ENCODE results near the gene IL1F10.

IL1F10 gene

DNA sequence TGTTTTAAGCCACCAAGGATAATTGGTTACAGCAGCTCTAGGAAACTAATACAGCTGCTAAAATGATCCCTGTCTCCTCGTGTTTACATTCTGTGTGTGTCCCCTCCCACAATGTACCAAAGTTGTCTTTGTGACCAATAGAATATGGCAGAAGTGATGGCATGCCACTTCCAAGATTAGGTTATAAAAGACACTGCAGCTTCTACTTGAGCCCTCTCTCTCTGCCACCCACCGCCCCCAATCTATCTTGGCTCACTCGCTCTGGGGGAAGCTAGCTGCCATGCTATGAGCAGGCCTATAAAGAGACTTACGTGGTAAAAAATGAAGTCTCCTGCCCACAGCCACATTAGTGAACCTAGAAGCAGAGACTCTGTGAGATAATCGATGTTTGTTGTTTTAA lies 3.5 kb upstream of the IL1F10 start:
- TF ChIP-seq GATA2 (IDR thresholded peaks at IDR 0.05; ENCODE audit: low read depth, low read length) (no peak), GATA3 (IDR thresholded peaks at IDR 0.05; ENCODE audit: low read depth, low read length) (no peak)

DNA sequence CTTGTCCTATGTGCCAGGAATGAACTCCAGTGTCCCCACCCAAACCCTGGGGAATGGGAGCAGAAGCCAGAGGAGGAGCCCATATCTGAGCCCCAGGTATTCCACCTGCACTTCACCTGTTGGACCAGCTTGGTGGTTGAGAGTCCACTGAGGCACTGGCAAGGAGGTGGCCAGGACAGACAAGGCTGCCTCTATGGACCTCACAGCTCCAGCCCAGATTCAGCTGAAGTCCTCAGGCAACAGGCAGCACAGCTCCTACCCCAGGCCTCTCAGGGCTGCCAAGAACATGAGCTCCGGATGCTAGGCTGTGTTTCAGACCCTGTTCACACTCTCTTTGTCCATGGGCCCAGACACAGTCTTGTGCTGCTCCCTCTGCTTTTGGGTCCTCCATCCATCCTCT lies 2.9 kb upstream of the IL1F10 start:
- TF ChIP-seq GATA3 (IDR thresholded peaks at IDR 0.05; ENCODE audit: low read depth, low read length) = no peak
- TF ChIP-seq GATA2 (IDR thresholded peaks at IDR 0.05; ENCODE audit: low read depth, low read length) = no peak

DNA sequence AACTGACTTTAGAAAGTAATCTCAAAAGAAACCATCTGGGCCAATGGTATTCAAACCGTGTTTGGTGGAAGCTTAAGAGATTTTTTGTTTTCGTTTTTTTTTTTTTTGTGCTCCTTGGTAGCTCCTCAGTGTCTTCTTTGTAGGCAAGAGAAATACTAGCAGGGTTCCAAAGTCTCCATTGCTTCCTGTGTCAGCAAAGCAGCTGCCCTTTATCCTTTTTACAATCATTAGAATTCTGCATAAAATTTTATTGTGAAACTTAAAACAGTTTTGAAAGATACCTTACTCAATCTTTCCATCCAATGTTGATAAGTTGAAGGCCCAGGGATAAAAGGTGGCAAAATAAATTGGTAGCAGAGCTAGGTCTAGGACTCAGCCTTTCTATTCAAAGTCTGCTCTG lies 479 bp downstream of the IL1F10 start:
- no peak for TF ChIP-seq GATA2 (IDR thresholded peaks at IDR 0.05; ENCODE audit: low read depth, low read length)
- no peak for TF ChIP-seq GATA3 (IDR thresholded peaks at IDR 0.05; ENCODE audit: low read depth, low read length)

DNA sequence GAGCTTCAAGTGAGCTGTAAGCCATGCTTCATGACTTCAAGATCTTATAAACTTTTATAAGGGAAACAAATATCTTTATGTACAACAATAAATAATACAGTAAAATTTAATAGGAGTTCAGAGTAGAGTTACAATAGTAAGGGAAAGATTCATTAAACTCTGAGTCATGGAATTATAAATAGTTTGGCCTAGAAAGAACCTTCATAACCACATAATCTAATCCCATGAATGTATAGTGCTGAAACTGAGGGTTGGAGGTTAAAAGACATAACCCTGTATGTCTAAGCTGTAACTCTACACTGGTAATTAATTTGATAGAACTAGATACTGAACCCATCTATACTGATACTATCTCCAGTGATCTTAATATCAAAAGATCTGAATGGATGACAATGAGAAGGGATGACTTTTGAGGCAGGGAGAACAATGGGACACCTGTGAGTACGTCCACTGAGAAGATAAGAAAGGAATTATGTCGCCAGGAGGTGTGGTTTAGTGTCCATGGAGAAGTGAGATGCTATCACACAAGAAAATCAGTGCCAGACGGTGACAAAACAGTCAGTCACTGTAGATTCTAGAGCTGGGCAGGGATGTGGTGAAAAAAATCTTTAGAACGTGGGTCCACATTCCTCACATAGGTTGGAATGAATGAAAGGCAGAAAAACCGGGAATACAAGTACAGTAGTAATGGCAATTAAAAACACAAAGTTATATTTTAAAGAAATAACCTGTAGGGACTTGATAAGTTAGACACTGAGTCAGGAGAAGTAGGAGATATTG lies 1.1 kb downstream of the IL1F10 start:
- TF ChIP-seq GATA3 (IDR thresholded peaks at IDR 0.05; ENCODE audit: low read depth, low read length) (no peak), GATA2 (IDR thresholded peaks at IDR 0.05; ENCODE audit: low read depth, low read length) (no peak)

DNA sequence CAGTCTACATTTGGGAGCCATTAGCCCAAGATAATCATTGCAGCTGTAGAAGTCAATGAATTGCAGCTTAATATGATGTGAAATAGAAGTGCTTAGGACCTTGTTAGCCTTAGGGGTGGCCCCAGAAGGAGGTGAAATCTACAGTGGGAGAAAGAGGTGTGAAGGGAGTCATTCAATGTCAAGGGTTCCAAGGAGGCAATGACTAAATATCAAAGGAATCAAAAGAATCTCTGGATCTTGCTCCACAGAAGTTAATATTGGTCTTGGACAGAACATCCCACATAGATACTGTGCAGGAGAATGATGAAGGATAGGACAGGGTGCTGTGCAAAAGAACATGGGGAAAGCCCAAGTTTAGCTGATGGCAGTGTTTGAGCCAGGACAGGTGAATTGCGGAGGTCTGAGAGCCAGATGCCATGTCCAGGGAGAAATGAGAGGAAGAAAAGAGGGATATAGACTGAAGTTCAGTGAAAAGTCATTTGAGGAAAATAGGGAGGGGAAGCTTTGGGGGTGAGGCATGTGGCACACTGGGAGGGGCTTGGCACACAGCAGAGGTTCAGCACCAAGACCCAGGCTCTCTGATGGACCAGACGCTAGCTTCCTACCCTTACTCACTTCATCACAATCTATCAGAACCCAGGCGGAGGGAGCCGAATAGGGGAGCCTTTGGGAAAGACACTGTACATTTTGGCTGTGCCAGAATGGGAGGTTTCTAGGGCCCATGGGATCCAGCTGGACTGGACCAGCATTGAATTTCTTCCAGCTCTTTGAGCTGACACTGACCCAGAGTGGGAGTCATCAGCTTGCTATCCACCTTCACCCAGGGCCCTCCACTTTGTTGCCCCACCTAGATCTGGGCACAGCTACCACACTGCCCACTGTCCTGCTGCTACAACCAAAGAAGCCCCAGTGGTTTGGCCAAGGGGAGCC lies 2.2 kb downstream of the IL1F10 start:
- TF ChIP-seq GATA2 (IDR thresholded peaks at IDR 0.05; ENCODE audit: low read depth, low read length) (no peak), GATA3 (IDR thresholded peaks at IDR 0.05; ENCODE audit: low read depth, low read length) (no peak)

DNA sequence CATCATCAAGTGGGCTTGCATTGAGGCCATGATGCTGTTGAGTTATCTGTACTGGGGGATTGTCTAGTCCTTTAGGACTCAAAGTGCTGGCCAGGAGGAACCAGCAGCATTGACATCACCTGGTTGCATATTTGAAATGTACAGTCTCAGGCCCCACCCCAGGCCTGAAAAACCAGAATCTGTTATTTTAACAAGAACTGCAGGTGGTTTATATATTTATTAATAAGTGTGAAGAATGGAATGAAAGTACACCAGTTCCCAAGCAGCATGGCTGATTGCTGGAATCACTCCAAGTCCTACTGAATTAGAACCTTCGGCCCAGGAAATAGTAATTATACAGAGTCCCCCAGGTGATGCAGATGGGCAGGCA lies 2.8 kb downstream of the IL1F10 start:
- TF ChIP-seq GATA3 (IDR thresholded peaks at IDR 0.05; ENCODE audit: low read depth, low read length) (no peak), GATA2 (IDR thresholded peaks at IDR 0.05; ENCODE audit: low read depth, low read length) (no peak)

DNA sequence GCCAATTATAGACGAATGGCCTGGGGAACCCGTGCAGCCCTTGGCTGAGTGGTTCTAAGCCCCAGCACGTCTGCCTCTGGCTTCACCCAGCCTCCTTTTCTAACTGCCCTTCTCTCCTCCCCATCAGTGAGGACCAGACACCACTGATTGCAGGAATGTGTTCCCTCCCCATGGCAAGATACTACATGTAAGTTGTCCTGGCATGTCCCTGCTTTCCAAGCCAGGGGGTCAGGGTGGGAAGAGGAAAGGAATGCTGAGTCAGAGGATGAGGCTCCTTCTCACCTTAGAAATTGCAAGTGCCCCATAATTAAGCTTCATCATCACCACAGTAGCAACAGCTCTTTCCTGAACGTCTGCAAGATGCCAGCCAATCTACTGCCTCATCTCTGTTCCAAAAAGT lies 4.8 kb downstream of the IL1F10 start:
- TF ChIP-seq GATA2 (IDR thresholded peaks at IDR 0.05; ENCODE audit: low read depth, low read length) (no peak), GATA3 (IDR thresholded peaks at IDR 0.05; ENCODE audit: low read depth, low read length) (no peak)

DNA sequence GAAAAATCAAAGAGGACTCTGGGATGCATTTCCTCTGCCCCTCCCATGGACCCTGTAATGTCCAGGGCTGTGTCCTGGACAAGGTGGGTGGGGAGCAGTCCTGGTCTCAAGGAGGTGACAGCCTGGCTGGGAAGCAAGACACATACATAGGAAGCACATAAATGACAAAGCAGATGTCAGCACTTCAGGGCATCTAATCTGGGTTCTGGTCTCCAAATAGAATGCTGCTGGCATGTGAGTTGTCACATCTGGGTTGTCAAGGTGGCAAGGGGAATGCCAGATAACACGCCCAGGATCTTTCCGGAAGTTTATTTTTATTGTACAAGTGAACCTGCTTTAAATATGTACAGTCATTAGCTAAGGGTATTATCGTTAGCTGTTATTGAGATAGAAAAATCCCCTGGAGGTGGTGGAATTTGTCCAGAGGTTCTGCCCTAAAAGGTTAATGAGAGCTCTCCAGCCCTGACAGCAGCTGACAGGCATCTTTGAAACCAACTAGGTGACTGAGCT lies 5.6 kb downstream of the IL1F10 start:
- TF ChIP-seq GATA3 (IDR thresholded peaks at IDR 0.05; ENCODE audit: low read depth, low read length) = no peak
- no peak for TF ChIP-seq GATA2 (IDR thresholded peaks at IDR 0.05; ENCODE audit: low read depth, low read length)

DNA sequence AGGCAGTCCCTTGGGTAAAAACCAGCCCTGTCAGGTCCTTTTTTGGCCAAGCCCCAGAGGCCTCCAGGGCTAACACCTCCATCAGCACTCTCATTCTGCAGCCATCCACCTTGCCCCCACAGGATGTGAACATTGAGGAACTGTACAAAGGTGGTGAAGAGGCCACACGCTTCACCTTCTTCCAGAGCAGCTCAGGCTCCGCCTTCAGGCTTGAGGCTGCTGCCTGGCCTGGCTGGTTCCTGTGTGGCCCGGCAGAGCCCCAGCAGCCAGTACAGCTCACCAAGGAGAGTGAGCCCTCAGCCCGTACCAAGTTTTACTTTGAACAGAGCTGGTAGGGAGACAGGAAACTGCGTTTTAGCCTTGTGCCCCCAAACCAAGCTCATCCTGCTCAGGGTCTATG lies 7.3 kb downstream of the IL1F10 start:
- TF ChIP-seq GATA3 (IDR thresholded peaks at IDR 0.05; ENCODE audit: low read depth, low read length) (no peak), GATA2 (IDR thresholded peaks at IDR 0.05; ENCODE audit: low read depth, low read length) (no peak)

DNA sequence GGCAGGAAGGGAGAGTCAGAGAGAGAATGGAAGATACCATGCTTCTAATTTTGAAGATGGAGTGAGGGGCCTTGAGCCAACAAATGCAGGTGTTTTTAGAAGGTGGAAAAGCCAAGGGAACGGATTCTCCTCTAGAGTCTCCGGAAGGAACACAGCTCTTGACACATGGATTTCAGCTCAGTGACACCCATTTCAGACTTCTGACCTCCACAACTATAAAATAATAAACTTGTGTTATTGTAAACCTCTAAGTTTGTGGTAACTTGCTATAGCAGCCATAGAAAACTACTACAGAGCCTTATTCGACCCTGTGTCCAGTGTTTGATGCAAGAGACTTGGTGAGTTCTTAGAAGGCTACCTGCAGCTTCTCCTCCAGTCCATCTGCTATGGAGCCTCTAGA lies 7.8 kb downstream of the IL1F10 start:
- no peak for TF ChIP-seq GATA2 (IDR thresholded peaks at IDR 0.05; ENCODE audit: low read depth, low read length)
- no peak for TF ChIP-seq GATA3 (IDR thresholded peaks at IDR 0.05; ENCODE audit: low read depth, low read length)

DNA sequence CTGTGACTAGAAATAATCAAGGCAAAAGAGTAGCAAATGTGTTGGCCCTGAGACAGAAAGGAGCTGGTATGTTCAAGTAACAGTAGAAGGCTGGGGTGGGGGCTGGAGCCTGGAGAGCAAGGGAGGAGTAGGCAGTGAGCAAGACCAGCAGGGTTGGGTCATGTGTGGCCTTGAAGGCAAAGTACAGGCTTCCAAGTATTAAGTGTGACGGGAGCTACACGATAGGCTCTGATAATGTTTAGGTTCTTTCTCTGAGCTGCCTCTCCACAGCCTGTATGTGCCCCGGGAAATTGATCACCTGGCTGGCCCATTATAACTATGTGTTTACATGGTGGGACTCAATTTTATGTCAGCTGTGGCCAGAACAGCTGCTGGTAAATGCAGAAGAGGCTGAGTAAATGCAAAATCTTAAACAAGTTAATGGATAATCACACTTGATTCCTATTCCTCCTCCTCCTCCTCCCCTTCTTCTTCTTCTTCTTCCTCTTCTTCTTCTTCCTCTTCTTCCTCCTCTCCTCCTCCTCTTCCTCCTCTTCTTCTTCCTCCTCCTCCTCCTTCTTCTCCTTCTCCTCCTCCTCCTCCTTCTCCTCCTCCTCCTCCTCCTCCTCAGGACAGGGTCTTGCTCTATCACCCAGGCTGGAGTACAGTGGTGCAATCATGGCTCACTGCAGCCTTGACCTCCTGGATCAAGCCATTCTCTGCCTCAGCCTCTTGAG lies 9.3 kb downstream of the IL1F10 start:
- no peak for TF ChIP-seq GATA2 (IDR thresholded peaks at IDR 0.05; ENCODE audit: low read depth, low read length)
- no peak for TF ChIP-seq GATA3 (IDR thresholded peaks at IDR 0.05; ENCODE audit: low read depth, low read length)

DNA sequence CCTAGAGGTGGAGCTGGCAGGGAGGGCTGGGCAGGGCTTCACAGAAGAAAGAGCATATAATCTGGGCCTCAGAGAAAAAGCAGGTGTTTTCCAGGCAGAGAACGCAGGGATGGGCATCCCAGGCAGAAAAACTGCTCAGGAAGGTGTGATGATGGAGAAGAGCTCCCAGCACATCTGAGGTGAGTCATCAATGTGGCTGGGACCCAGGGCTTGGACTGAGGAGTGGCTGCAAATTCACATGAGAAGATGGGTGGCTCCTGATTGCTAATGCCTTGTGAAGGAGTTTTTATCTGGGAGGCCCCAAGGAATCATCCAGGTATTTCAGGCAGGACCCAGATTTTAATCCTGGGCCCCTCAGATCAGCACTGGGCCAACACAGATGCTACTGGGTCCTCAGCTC lies 10.2 kb downstream of the IL1F10 start:
- no peak for TF ChIP-seq GATA2 (IDR thresholded peaks at IDR 0.05; ENCODE audit: low read depth, low read length)
- TF ChIP-seq GATA3 (IDR thresholded peaks at IDR 0.05; ENCODE audit: low read depth, low read length) = no peak

DNA sequence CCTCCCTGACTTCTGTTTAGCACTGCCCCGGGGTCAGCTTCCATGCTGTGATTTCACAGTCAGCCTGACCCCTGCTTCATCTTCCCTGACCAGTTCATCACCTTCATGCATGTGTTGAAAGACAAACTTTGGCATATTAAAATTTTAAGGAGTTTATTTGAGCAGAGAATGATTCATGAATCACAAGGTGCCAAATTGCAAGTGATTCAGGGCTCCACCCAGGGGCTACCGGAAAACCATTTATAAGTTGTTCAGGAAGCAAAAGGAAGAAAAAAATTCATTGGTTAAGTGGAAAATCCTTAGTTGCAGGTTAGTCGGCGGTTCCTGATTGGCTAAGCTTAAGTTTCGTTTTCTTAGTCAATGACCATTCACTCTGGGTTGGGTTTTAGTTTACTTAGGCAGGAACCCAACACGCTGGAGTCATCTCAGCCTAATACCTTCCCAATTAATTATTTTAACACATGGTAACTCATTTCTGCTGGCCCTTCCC lies 10.6 kb downstream of the IL1F10 start:
- TF ChIP-seq GATA2 (IDR thresholded peaks at IDR 0.05; ENCODE audit: low read depth, low read length) = no peak
- no peak for TF ChIP-seq GATA3 (IDR thresholded peaks at IDR 0.05; ENCODE audit: low read depth, low read length)

DNA sequence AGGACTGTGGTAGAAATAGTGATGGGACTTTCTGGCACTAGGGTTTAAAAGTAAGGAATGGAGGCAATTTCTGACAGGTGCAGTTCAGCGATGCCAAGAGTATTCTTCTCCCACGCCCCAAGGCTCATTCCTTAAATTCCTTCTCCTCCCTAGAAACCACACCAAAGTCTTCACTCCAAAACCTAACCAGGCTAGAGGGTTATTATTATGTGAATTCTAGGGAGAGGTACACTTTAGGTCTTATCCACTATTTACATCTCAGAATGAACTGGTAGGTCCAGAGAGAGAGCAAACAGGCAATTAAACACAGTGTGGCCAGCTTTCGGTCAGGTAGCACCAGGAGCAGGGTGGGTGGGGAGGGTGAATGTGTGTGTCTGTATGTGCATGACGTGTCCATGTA lies 11.4 kb downstream of the IL1F10 start:
- no peak for TF ChIP-seq GATA3 (IDR thresholded peaks at IDR 0.05; ENCODE audit: low read depth, low read length)
- TF ChIP-seq GATA2 (IDR thresholded peaks at IDR 0.05; ENCODE audit: low read depth, low read length) = no peak

Measured in SH-SY5Y (cell line).